GM19328 (cell line): ENCODE data around the gene NMNAT2.

Experiments
- ATAC-seq: cut with Tn5 transposase; IDR thresholded peaks from one replicate; pipeline ENCODE4 v1.9.1; 2021; ENCODE audit warnings: mild to moderate bottlenecking, moderate library complexity; ENCODE audit not compliant: unreplicated experiment

NMNAT2 gene

DNA sequence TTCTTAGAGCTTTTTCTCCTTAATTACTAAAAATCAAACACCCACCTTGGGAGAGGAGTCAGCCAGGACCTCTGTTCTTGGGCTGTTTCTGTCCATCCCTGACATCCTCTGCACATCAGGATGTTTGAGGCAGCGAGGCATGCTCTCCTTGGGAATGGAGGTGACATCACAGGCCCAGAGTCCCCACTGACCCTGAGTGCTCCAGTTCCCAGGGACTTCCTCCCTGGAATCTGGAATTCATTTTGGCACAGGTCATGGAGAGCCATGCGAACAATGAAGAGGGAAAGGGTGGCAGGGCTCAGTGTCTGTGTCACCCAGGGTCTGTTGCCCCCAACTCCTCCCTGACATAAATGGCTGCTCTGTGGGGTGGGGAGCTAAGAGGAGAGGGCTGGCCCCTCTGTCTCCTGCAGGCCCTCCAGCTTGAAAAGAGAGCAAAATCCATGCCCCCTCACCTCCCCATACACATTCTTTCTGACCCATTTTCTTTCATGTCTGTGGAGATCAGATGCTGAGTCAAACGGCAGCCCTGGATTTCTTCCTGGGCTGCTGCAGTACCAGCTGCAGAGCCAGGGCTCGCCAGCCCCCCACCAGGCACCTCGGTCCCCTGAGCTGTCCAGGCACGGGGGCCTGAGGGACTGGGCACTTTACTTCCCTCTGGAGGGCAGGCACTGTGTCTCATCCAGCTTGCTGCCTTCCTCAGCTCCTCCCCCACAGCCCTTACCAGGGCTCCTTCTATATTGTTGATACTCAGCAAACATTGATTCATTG lies 102.0 kb downstream of the NMNAT2 start:
- no peak for ATAC-seq

DNA sequence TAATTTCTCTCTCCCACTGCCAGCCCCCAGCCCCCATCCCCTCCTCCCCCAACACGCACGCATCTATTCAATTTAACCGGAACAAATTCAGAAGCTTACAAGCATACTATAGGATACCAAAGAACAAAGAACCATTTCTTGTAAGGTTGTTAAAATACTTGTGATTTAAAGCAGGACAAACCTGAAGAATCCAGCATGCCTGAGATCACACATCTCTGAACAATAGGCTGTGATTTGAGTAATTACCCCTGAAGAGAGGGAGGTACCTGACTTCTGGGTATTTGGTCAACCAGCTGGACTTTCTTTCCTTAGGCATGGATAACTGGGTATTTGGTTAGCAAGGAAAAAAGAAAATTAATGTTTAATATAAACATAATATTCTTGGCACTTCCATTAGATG lies 105.1 kb downstream of the NMNAT2 start:
- no peak for ATAC-seq

DNA sequence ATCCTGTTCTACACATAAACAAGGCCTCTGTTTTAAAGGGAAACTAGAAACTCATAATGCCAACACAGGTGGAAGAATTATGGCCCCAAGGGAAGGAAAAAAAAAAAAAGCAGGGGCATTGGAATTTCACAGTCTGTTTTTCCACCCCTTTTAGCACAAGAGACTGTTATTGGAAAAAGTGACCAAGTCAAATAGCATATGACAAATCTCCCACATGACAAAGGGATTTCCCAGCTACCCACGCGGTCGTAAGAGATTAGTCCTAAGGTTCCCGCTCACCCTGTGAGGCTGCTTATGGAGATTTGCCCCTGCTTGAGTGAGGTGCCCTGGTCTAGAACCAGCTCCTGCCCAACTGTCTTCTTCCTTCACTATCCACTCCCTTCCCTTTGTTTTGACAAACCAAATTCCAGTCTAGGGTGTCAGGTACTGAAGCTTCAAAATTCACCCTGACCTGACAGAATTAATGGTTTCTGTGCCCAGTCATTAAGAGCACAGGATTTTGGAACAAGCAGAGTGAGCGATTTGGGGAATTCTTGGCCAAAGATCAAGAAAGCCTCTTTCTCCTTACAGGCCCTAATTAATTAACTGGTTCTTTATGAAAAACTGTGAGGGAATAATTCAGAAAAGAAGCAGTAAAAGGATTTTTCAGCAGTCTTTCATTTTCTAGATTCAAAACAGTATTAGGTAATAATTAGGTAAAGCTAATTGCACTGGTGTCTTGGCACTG lies 107.3 kb downstream of the NMNAT2 start:
- no peak for ATAC-seq

DNA sequence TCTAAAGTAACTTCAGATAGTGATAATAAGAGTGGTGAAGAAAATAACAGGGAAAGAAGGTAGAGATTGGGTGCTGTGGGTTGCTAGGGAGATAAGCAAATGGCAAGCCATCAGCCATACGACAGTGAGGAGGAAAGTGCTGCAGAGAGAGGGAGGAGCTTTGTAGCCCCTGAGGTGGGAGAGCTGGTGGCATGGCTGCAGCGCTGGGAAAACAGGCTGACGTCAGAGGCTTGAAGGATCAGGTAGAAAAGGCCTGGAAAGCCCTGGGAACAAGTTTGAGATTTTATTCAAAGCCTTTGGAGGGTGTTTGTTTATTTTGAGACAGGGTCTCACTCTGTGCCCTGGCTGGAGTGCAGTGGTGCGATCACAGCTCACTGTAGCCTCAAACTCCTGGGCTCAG lies 109.5 kb downstream of the NMNAT2 start:
- no peak for ATAC-seq

DNA sequence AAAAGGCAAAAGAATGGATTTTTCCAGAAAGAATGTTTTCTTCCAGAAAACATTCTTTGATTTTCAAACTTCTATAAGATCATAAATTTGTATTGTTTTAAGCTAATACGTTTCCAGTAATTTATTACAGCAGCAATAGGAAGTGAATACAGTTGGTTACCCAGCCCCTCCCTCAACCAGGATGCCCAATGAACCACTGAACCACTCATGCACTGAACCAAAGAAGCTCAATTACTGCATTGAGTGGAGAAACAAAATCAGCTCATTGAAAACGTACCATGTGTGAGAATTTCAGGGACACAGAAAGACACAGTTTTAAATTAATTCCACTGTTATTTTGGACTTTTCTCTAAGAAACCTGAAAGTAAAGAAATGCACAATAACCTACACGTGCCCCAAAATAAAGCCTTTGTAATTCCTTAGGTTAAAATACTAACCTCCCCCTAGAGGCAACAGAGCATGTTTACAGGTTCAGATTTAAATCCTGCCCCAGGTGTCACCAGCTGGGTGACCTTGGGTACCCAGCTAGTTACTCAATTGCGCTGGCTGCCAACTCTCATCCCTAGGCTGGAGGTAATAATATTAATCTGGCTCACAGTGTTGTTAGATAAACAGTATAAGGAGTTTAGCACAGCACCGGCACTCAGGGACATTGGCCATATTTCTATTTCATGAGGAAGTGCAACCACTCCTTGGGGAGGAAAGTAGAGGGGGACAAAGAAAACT lies 111.7 kb downstream of the NMNAT2 start:
- ATAC-seq: no peak

DNA sequence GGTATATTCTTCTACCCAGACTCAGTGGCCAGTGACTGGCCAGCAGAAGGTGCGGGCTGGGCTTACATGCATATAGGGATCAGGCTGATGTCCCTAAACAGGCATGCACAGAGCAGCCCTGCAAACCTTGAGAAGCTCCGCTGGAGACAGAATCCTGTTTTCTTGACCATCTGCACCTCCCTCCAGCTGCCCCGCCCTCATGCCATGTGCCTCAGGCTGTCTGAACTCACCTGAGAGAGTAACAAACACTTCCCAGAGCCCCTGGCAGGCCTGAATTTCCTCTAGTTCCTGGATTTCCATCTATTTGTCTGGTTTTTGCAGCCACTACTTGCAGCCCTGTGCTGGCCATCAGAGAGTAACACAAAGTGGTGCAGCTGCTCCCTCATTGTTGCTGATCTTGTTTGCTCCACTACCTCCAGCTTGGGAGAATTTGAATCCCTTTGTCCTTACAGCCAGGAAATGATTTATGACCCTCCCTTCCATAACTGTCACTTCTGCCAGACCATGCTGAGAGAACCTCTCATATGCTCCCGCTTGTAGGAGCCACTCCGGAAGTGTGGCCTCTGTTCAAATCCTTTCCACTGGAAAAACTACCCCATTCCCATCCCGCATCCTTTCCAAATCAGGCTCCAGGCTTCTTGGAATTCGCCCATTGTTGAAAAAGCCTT lies 113.6 kb downstream of the NMNAT2 start:
- no peak for ATAC-seq

DNA sequence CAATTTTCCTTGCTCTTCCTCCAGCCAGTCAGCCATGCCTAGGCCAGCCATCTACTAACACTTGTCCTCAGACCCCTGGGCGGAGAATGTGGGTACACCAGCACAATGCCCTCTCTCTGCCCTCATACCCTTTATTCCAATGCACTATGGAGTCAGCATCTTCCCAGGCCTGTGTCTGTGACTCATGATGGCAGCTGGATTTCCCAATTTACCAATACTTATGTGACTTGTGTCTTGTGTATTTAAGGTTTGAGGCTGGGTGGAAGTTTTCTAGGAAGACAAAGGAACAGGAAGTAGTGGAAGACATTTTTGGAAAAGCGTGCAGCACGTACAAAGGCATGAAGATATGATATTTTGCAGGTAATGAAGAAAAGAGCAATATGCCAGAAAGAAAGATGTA lies 114.3 kb downstream of the NMNAT2 start:
- ATAC-seq: no peak

DNA sequence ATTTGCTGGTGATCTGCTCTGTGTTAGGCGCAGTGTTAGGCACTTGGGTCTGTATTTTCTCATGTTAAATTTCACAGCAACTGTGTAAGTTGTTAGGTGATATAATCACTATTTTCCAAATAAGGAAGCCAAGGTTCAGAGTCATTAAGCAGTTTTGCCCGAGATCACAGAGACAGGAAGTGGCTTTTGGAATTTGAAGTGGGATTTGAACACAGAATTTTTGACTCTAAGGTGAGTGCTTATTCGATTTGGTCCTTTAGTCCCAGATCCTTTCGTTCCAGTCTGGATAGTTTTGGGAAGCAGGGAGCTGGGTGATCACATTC lies 114.9 kb downstream of the NMNAT2 start:
- ATAC-seq: no peak

DNA sequence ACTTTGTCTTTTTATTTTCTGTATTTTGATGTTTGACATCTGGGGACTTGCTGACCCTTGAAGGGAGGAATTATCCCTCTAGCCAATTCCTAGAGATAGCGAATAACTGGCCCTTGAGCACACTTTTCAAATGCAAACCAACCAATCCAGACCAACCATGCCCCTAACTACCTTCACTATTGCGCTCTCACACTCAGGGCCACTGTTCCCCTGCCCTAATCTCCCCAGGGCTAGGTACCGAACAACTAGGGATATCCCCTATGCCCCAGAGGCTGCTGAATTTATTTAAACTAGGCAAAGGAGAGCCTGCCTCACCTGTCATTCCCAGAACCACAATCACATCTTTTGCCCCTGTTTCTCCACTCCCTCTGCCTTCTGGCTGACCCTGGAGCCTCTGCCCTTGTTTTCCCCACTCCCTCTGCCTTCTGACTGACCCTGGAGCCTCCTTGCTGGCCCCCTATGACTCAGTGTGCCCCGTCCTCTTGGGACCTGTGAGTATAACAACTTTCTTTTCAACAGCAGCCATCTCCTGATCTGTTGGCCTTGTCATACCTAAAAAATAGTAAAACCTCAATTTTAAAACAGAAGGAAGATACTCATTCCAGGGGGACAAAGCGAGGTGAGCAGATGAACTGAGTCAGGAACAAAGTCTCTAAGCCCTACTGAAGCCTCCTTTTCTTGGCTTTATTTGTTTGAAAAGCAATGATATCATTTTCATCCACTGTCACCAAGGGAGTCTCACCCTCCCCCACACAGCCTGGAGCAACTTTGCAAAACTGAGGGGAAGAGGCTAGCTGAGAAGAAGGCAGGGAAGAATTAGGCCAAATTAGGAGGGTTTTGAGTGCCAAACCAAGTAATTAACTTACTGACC lies 115.5 kb downstream of the NMNAT2 start:
- no peak for ATAC-seq

DNA sequence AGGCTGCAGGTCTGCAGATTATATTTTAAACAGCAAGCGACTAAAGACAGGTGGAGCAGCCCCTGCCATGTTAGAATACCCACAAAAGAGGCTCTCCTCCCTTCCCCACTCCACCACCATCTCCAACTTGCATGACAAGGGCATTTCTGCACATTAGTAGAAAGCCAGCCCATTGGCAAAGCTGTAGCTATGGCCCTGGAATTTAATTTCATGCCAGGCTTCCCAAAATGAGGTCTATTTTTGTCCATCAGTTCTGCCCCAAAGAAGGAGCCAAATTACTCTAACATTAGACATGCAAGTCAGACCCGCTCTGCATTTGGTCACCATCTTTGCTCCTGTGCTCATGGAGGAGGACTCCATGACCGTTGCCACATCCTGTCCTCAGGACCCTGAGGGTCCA lies 116.9 kb downstream of the NMNAT2 start:
- ATAC-seq: no peak

DNA sequence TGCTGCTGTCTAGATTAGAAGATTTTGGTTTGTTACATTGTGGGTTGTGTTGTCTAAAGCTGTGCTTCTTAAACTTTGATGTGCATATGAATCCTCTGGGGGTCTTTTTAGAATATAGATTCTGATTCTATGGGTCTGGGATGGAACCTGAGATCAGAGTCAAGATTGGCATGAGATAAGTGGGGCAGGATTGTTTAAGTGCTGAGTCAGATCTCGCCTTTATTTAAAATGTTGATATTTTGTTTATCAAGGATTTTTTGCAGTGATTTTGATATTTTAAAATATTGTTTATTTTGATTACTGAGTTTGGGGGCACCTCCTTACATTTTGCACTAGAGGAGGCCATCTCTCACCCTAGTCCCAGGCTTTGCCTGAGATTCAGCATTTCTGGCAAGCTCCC lies 117.4 kb downstream of the NMNAT2 start:
- no peak for ATAC-seq

DNA sequence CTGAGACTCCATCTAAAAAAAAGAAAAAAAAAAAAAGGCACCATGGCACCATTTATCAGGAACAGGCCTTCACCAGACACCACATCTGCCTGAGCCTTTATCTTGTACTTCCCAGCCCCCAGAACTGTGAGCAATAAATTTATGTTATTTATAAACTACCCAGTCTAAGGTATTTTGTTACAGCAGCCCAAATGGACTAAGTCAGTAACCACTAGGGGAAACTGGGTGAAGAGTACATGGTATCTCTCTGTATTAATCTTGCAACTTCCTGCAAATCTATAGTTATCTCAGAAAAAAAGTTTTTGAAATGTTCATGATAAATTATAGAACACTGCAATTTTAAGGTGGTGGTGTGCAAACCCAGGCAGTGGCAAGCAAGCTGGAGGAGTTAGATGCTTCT lies 117.8 kb downstream of the NMNAT2 start:
- no peak for ATAC-seq

DNA sequence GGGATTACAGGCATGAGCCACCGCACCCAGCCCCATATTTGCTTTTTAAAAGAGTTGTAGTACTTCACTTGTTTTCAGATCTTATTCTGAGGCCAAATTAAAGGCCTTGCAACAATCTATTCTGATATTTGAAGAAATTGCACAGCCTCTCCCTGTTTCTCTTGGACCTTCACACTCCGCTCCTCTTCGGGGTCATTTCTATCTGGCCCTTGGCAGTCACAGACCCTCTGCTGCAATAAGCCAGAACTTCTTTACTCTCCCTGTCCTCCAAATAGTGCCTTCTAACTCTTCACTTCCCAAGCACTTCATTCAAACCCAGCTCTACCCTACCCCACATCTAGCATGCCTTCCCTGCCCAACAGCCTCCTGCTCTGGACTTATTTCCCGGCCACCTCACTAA lies 121.4 kb downstream of the NMNAT2 start:
- no peak for ATAC-seq

DNA sequence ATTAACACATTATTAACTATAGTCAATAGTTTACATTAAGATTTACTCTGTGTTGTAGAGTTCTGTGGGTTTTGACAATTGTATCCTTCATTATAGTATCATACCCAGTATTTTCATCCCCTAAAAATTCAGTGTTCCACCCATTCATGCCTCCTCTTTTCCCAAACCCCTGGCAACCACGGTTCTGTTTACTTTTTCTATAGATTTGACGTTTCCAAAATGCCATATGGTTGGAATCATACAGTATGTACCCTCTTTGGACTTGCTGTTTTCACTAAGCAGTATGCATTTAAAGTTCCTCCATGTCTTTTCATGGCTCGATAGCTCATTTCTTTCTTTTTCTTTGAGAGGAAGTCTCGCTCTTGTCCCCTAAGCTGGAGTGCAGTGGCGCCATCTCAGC lies 122.7 kb downstream of the NMNAT2 start:
- ATAC-seq: no peak

DNA sequence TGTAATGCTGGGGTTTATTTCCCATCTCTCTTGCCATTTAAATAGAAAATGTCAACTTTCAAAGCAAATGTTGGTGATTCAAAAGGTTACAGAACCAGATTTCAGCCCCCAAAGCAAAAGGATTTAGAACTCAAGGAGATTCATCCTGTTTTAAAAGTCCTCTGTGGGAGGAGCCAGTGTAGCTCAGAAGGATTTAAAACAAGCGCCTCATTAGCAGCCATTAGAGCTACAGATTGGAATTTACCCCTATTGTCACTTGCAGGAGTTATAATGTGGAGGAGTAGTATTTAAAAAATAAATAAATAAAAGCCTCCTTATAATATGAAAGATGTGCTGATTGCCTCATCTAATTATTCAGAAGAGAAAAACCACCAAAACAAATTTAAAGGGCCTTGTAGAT lies 124.3 kb downstream of the NMNAT2 start:
- ATAC-seq: no peak

DNA sequence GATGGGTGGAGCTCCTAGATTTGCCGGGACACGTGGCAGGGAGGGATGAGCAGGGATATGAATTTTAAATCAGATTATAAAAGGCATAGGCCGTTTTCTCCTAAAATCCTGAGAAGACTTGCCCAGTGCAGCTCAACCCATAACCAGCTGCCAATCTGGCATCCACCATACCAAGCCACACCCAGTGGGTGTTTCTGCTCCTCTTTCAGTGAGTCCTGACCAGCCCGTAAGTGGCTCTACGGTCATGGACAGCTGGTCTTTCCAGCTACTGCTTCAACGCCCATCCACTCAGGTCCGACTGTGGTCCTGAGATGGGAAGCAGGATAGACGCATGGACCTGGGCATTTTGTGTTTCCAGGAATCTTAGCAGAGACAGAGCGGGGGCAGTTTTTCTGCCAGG lies 124.9 kb downstream of the NMNAT2 start:
- ATAC-seq: no peak

DNA sequence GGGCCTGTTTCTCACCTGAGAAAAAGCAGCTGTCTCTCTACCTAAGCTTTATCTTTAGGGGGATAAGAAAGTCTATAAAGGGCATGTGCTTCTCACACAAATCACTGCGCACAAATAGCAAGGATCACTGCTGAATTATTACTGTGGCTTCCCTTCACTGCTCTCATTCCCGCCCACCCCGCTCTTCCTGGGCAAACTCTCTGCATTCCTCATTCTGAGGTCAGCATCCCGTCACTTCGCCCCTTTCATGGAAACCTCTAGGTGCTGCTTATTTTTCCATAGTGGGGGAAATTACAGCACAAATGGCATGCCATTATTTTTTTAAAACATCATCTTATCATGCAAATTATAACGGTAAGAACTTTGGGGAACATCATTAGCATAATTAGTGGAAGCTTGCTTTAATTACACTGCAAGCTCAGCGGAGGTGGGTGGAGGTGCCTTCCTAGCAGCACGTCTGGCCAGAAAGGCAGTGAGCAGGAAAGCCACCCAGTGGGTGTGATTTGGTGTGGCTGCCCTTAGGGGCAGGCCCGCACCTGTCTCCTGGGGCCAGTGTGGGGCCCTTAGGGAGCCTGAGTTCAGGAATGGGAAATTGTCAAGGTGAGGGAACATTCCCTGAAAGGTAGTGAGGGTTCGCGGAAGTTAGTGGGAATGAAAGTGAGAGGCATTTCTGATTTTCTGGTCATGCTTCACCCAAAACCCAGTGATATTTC lies 126.2 kb downstream of the NMNAT2 start:
- ATAC-seq: no peak

DNA sequence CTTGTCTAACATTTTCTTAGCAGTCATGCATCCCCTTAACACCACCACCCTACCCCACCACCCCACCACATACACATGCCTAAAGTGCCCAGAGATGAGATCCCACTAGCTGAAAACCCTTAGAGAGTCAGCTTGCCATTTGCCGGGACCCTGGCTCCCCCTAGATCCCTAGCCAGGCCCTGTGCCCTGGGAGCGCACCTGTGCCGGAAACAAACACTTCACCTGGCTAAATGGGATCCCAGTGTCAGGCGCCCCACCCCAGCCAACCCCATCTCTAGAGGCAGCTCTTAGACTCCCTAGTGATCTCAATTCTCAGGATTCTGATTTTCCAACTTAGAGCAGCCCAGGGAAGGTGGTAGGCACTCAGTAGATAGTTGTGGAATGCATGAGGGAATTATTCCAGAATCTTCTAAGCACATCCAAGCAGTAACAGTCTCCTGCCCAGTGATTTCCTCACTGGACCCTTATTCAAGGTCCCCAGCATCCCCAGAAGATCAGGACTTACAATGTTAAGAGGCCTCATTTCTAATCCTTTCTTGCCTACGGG lies 126.9 kb downstream of the NMNAT2 start:
- no peak for ATAC-seq

DNA sequence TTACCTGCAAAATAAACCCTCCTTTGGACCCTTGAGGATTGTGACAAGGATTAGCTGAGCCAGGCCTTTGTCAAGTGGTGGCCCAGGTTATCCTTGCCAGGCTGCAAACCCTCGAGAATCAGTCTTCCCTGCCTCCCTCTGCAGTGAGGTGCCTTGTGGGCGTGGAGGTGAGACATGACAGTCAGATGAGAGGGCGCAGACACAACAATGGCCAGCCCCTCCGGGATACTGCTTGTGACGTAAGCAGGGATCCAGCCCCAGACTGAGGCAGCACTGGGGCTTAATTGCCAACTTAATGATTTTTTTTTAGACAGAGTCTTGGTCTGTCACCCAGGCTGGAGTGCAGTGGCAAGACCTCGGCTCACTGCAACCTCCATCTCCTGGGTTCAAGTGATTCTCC lies 127.6 kb downstream of the NMNAT2 start:
- no peak for ATAC-seq

DNA sequence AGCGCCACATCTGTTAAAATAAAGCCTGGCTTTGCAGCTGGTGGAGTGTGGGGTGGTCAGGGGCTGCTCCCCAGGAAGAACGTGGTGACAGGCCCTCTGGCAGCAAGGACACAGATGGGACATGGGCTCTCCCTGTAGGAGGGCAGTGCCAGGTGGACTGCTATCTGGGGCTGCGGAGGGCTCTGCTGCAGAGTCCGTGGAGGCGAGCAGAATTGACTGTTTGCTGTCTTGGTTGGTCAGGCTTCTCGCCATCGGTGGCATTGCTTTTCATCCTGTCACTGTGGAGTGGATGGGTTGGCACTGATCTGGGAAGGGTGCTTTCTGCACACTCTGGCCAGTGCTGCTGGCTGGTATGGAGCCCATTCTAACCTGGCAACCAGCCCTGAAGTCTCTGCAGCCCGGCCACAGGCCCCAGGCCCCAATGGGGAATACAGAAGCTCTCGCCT lies 129.1 kb downstream of the NMNAT2 start:
- ATAC-seq: no peak
